ENCODE measurements around the gene SNRNP70. TPM values are rescaled to one million over a fixed set of nuclear protein-coding genes. Genes with fewer than 3 reads are reported as not detected.
"Not testable (repeated sequence)": the region's sequence is repeated elsewhere in the genome, so short reads cannot be mapped to it uniquely, and the experiment has no call there.

The SNRNP70 gene, protein sequence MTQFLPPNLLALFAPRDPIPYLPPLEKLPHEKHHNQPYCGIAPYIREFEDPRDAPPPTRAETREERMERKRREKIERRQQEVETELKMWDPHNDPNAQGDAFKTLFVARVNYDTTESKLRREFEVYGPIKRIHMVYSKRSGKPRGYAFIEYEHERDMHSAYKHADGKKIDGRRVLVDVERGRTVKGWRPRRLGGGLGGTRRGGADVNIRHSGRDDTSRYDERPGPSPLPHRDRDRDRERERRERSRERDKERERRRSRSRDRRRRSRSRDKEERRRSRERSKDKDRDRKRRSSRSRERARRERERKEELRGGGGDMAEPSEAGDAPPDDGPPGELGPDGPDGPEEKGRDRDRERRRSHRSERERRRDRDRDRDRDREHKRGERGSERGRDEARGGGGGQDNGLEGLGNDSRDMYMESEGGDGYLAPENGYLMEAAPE
- 10 to 100 TPM; 42.6 to 84.4 (median 48.8) TPM for polyA plus RNA-seq

DNA sequence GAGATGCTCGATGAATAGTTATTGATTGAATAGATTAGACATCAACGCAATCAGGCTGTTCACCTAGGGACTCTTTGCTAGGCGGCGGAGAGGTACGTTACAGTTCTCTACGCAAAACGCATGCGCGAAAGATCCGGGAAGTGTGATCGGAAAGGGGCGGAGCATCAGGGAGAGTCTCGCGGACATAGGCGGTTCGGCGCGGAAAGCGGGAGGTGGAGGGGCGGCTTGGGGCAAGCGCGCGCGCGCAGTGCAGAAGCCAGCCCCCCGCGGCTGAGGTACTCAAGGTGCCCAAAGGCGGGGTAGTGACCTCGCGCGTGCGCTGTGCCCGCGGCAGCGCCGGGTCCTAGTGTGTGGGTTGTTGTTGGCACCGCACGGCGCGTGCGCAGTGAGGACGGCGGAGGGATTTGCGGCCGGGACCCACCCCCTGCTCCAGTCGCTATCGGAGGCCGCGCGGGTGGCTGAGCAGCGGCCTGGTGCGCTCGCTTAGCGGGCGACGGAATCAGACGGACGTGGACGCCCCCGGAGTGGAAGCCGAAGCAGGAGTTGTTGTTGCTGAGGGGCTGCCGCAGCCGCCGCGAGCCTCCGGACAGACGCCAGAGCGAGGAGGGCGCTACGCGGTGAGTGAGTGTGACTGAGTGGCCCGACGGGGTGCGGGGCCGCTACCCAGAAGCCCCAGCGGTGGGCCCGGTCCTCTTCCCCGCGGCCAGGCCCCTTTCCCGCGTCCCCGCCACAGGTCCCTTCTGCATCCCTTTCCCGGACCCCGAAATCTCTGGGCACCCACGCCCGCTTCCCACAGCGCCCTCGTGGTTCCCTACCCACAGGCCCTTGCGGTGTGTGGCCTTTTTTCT, at the start of gene SNRNP70:
Gene SNRNP70 (plus strand): TSS at position 432 of the 848 bp plus-strand sequence. CDS start 964 bp downstream, outside the sequence.
- no peaks in the 10 kb centered on the region for H3K9me3 Mint-ChIP-seq
- H3K27ac Mint-ChIP-seq: peak within 1 kb of the TSS; percentile 83 to 96 (median 93)
- H3K4me3 Mint-ChIP-seq: peak within 1 kb of the TSS; percentile 93 to 96 (median 95)
- H3K4me1 Mint-ChIP-seq: peaks cover 35 to 38% of the 10 kb centered on the region in 2 donors
- peaks cover 20 to 22% (median 20%) of the 10 kb centered on the region in 3 donors for H3K27me3 Mint-ChIP-seq (ENCODE audit: low read depth in 3 of 3)
- H3K36me3 Mint-ChIP-seq: peaks cover 4 to 8% (median 5%) of the 10 kb centered on the region in 3 donors
- DNase-seq: peak; percentile 100

DNA sequence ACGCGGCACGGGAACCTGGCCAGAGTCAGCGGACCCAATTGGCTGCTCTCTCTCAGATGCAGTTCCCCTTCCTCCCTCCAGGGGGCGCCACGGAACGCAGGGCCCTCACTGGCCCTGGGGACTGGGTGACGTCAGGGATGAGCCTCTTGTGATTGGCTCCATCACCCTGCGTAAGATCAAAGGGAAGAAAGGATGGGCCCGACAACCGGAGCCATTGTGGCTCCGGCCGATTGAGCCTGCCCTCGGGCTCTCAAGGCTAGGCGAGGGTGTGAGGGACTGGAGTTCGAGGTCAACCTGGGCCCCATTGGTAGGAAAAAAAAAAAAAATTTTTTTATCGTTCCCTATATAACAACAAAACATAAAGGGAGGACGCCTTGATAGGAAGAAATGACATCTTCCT, 48.4 kb upstream of the SNRNP70 start, which contains the start of gene CGB1:
Gene CGB1 (minus strand): TSS at position 81 of the 400 bp plus-strand sequence. CDS start 184 bp downstream, outside the sequence.
- not testable (repeated sequence) for DNase-seq; H3K4me3 Mint-ChIP-seq; H3K4me1 Mint-ChIP-seq; H3K27ac Mint-ChIP-seq; H3K9me3 Mint-ChIP-seq; H3K36me3 Mint-ChIP-seq; H3K27me3 Mint-ChIP-seq (ENCODE audit: low read depth in 3 of 3)

DNA sequence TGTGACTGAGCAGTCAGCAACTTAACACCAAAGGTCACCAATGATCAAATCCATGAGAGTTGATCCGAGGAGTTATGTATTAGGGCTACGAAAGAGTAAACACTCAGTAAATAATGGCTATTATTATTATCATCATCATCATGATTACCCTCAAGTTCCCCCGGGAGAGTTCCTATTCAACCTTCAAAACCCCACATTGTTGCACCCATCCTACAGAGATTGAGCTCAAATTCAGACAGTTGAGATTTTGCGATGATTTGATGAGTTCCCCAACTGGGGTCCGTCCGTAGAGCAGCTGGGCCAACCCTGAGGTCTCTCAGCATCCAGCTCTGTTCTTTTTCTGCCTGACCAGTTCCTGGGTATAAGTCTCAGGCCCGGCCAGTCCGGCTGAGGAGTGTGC, 47.1 kb upstream of the SNRNP70 start:
- not testable (repeated sequence) for H3K36me3 Mint-ChIP-seq; H3K4me1 Mint-ChIP-seq; H3K9me3 Mint-ChIP-seq; H3K4me3 Mint-ChIP-seq; H3K27ac Mint-ChIP-seq; H3K27me3 Mint-ChIP-seq (ENCODE audit: low read depth in 3 of 3); DNase-seq

DNA sequence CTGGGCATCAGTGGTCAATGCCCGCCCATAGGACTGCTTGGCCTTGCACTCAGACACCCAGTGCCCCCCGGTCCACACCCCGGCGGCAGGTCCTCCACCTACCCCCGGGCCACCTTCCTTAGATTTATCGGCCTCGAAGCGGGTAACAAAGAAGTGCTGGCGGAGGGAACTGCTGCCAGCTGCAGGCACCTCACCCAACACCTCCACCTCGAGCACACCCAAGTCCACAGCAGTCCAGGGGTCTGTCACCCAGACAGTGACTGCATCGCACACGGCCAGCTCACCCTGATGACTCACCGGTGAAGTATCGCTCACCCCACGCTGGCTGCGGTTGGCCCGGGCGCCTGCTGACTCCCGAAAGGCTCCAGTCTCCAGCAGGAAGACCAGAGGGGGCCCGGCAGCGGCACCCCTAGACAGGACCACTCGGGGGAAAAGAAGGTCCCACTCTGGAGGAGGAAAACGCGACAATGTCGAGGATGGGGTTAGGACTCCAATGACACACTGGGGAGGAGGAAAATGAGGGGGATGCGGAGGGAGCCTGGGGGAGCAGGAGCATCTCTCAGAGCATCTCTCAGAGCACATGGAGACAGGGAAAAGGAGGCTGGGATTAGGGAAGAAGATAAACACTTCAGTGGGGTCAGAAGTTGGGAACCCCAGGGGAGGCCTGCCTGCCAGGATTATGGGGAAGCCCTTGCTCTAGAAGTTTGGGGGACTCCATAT, 46.5 kb upstream of the SNRNP70 start:
- not testable (repeated sequence) for H3K27me3 Mint-ChIP-seq (ENCODE audit: low read depth in 3 of 3); H3K9me3 Mint-ChIP-seq; H3K4me3 Mint-ChIP-seq; H3K4me1 Mint-ChIP-seq; DNase-seq; H3K36me3 Mint-ChIP-seq; H3K27ac Mint-ChIP-seq

DNA sequence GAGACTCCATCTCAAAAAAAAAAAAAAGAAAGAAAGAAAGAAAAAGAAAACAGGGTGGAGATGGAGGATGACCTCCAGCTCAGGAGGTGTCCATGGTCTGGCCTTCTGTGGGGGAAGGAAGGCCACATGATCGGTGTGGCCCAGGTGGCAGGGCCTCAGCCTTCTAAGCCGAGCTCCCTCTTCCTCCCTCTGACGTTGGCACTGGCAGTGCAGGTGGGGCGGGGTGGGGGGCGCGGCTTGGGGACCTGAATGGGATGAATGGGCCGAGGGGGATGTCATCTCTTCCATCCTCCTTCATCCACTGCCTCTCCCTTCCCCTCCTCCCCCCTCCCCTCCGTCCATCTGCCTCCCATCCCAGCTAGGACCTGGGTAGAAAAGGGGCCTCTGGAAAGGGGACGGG, 45.5 kb upstream of the SNRNP70 start:
- DNase-seq; H3K4me1 Mint-ChIP-seq; H3K36me3 Mint-ChIP-seq; H3K4me3 Mint-ChIP-seq; H3K27me3 Mint-ChIP-seq (ENCODE audit: low read depth in 3 of 3); H3K9me3 Mint-ChIP-seq; H3K27ac Mint-ChIP-seq: not testable (repeated sequence)

DNA sequence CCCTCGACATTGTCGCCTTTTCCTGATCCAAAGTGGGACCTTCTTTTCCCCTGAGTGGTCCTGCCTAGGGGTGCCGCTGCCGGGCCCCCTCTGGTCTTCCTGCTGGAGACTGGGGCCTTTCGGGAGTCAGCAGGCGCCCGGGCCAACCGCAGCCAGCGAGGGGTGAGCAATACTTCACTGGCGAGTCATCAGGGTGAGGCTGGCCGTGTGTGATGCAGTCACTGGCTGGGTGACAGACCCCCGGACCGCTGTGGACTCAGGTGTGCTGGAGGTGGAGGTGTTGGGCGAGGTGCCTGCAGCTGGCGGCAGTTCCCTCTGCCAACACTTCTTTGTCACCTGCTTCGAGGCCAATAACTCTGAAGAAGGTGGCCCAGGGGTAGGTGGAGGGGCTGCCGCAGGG, 43.1 kb upstream of the SNRNP70 start:
- no peak overlapping the region for H3K27ac Mint-ChIP-seq
- no peak overlapping the region for H3K4me3 Mint-ChIP-seq
- peaks cover 0 to 3% (median 0%) of the 10 kb centered on the region in 3 donors for H3K27me3 Mint-ChIP-seq (ENCODE audit: low read depth in 3 of 3)

DNA sequence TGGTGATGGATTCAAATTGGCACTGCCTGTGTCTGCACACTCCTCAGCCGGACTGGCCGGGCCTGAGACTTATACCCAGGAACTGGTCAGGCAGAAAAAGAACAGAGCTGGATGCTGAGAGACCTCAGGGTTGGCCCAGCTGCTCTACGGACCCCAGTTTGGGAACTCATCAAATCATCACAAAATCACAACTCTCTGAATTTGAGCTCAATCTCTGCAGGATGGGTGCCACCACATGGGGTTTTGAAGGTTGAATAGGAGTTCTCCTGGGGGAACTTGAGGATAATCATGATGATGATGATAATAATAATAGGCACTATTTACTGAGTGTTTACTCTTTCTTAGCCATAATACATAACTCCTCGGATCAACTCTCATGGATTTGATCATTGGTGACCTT, 42.6 kb upstream of the SNRNP70 start:
- H3K4me1 Mint-ChIP-seq; H3K4me3 Mint-ChIP-seq; H3K27ac Mint-ChIP-seq; H3K36me3 Mint-ChIP-seq; DNase-seq; H3K9me3 Mint-ChIP-seq; H3K27me3 Mint-ChIP-seq (ENCODE audit: low read depth in 3 of 3): not testable (repeated sequence)

More for the DNA sequence above, 43.1 kb upstream of the SNRNP70 start:
- no peaks in the 10 kb centered on the region for H3K36me3 Mint-ChIP-seq
- no peak for DNase-seq
- H3K4me1 Mint-ChIP-seq: no peaks in the 10 kb centered on the region
- no peaks in the 10 kb centered on the region for H3K9me3 Mint-ChIP-seq

DNA sequence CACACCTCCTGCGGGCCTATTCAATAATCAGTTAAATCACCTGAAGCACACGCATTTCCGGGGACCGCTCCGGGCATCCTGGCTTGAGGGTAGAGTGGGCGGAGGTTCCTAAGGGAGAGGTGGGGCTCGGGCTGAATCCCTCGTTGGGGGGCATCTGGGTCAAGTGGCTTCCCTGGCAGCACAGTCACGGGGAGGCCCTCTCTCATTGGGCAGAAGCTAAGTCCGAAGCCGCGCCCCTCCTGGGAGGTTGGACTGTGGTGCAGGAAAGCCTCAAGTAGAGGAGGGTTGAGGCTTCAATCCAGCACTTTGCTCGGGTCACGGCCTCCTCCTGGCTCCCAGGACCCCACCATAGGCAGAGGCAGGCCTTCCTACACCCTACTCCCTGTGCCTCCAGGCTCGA, 41.7 kb upstream of the SNRNP70 start, which contains the start of gene CGB5:
Gene CGB5 (plus strand): TSS at position 301 of the 400 bp plus-strand sequence. CDS start 362 bp downstream, outside the sequence.
- H3K27me3 Mint-ChIP-seq (ENCODE audit: low read depth in 3 of 3); H3K9me3 Mint-ChIP-seq; DNase-seq; H3K27ac Mint-ChIP-seq; H3K4me1 Mint-ChIP-seq; H3K36me3 Mint-ChIP-seq; H3K4me3 Mint-ChIP-seq: not testable (repeated sequence)

DNA sequence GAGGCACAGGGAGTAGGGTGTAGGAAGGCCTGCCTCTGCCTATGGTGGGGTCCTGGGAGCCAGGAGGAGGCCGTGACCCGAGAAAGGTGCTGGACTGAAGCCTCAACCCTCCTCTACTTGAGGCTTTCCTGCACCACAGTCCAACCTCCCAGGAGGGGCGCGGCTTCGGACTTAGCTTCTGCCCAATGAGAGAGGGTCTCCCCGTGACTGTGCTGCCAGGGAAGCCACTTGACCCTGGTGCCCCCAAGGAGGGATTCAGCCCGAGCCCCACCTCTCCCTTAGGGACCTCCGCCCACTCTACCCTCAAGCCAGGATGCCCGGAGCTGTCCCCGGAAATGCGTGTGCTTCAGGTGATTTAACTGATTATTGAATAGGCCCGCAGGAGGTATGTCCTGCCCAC, 36.2 kb upstream of the SNRNP70 start, which contains the start of gene CGB8:
Gene CGB8 (minus strand): TSS at position 101 of the 400 bp plus-strand sequence. CDS start 372 bp downstream, outside the sequence.
- H3K9me3 Mint-ChIP-seq; H3K36me3 Mint-ChIP-seq; H3K4me3 Mint-ChIP-seq; H3K27me3 Mint-ChIP-seq (ENCODE audit: low read depth in 3 of 3); H3K4me1 Mint-ChIP-seq; DNase-seq; H3K27ac Mint-ChIP-seq: not testable (repeated sequence)

DNA sequence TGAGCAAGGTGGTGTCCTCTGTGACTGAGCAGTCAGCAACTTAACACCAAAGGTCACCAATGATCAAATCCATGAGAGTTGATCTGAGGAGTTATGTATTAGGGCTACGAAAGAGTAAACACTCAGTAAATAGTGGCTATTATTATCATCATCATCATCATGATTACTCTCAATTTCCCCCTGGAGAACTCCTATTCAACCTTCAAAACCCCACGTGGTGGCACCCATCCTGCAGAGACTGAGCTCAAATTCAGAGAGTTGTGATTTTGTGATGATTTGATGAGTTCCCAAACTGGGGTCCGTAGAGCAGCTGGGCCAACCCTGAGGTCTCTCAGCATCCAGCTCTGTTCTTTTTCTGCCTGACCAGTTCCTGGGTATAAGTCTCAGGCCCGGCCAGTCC, 35.4 kb upstream of the SNRNP70 start:
- not testable (repeated sequence) for H3K4me1 Mint-ChIP-seq; H3K9me3 Mint-ChIP-seq; H3K27me3 Mint-ChIP-seq (ENCODE audit: low read depth in 3 of 3); H3K4me3 Mint-ChIP-seq; H3K27ac Mint-ChIP-seq; DNase-seq; H3K36me3 Mint-ChIP-seq

DNA sequence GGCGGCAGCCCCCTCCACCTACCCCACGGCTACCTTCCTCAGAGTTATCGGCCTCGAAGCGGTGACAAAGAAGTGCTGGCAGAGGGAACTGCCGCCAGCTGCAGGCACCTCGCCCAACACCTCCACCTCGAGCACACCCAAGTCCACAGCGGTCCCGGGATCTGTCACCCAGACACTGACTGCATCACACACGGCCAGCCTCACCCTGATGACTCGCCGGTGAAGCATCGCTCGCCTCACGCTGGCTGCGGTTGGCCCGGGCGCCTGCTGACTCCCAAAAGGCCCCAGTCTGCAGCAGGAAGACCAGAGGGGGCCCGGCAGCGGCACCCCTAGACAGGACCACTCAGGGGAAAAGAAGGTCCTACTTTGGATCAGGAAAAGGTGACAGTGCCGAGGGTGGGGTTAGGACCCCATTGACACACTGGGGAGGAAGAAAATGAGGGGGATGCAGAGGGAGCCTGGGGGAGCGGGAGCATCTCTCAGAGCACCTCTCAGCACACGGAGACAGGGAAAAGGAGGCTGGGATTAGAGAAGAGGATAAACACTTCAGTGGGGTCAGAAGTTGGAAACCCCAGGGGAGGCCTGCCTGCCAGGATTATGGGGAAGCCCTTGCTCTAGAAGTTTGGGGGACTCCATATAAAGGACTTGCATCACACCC, 34.7 kb upstream of the SNRNP70 start:
- H3K4me3 Mint-ChIP-seq: not testable (repeated sequence)

DNA sequence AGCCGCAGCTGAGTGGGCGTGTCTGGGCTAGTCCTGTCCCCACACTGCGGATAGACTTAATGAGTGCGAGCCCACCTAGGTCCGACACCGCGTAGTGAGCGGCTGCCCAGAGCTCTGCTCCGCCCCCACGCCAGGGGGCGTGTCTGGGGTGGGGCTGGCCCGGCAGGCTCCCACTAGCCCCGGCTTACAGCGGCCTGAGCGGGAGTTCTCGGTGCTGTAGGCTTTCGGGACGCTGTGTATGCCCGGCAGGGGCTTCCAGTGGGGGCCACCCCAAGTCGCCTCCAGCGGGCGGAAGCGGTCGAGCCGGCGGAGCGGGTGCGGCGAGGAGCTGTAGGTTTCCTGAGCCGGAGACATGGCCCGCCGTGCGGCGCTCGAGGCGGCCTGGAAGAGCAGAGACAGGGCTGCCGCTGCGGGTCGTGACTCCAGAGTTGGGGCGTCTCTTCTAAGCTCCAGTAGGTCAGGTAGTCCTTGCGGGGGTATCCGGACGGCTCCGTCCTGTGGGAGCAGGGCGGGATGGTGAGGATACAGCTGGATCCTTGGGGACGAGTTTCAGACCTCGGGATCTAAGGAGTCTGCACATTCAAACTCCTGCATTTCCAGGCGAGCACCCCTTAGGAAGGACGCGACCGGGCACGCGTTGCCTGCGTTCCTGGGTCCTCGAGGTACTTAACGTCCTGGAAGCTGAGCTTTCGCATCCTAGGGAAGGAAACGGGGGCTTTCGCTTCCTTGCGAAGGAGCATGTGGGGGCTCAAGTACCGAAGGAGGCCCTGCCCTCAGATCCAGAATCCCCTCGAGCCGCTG, 28.9 kb upstream of the SNRNP70 start:
- Mint-ChIP-seq H3K4me1 (peaks cover 18 to 20% of the 10 kb centered on the region in 2 donors), H3K9me3 (no peaks in the 10 kb centered on the region), H3K27me3 (ENCODE audit: low read depth in 3 of 3) (peaks cover 10 to 20% (median 13%) of the 10 kb centered on the region in 3 donors), H3K4me3 (peak overlapping the region; percentile 81 to 92 (median 89)), H3K27ac (no peak overlapping the region), H3K36me3 (peaks cover 0 to 5% (median 4%) of the 10 kb centered on the region in 3 donors)
- peak; percentile 53 to 57 (median 55) for DNase-seq

More for the DNA sequence above, 34.7 kb upstream of the SNRNP70 start:
- not testable (repeated sequence) for H3K27me3 Mint-ChIP-seq (ENCODE audit: low read depth in 3 of 3); H3K4me1 Mint-ChIP-seq; H3K9me3 Mint-ChIP-seq; H3K36me3 Mint-ChIP-seq; DNase-seq; H3K27ac Mint-ChIP-seq

Measured in immature natural killer cell (primary cell).